ENCODE measurements around the gene ZNF354C. TPM values are rescaled to one million over a fixed set of nuclear protein-coding genes. Genes with fewer than 3 reads are reported as not detected.
A peak's percentile ranks its signal among the peaks of the same experiment; 100 is the strongest.

Gene ZNF354C
- 6.3 and 7.1 TPM in 2 replicates for total RNA-seq

GRCh38 chr5:179060116-179061008, at the start of gene ZNF354C:
ZNF354C (plus strand) TSS chr5:179060373; CDS start chr5:179062069, 1,696 bp downstream.
- no peaks in the 10 kb centered on the region for H3K27me3 Mint-ChIP-seq
- peak; percentile 97 for ATAC-seq (ENCODE audit: low read depth)
- ChIA-PET CTCF (interaction anchor here (1.4 kb wide), 1 partner anchor 330 kb away, joined by 7 read pairs; the partner anchor contains the start of gene ZNF354A), POLR2A (interaction anchor here (0.5 to 2.0 kb wide), 7 partner anchors 10 to 792 kb away, joined by 3 to 13 read pairs (median 10); partner anchors contain the start of genes HNRNPH1, ZNF354A, ZNF354B and ZNF879)
- no peak for TF ChIP-seq CTCF (IDR thresholded peaks at IDR 0.05)
- H3K9me3 Mint-ChIP-seq: peaks cover 10% of the 10 kb centered on the region
- H3K4me1 Mint-ChIP-seq: peaks cover 20% of the 10 kb centered on the region
- peak; percentile 80 for DNase-seq
- peak within 1 kb of the TSS; percentile 92 for H3K4me3 Mint-ChIP-seq
- intact Hi-C loops (cut with micrococcal nuclease): loop anchor here (1.0 to 5.0 kb wide), 5 partner anchors 37 to 433 kb away; partner anchors contain the start of genes CLK4, ZFP2, ZNF354A and ZNF354B
- peak within 1 kb of the TSS; percentile 86 for H3K27ac Mint-ChIP-seq
- peaks cover 29% of the 10 kb centered on the region for H3K36me3 Mint-ChIP-seq (ENCODE audit: low read depth)

- CTCF ChIA-PET: no interaction called here
- intact Hi-C loops (cut with micrococcal nuclease): loop anchor here (1.0 kb wide), 5 partner anchors 37 to 396 kb away; partner anchors contain the start of genes CLK4, ZFP2, ZNF354A and ZNF354B
- peaks cover 2% of the 10 kb centered on the region for H3K27me3 Mint-ChIP-seq
- peak within 1 kb of the TSS; percentile 93 for H3K4me3 Mint-ChIP-seq
- POLR2A ChIA-PET: interaction anchor here (1.0 to 2.2 kb wide), 4 partner anchors 9 to 396 kb away, joined by 3 to 10 read pairs (median 4); partner anchors contain the start of genes ZNF354B and ZNF354C
- peaks cover 34% of the 10 kb centered on the region for H3K36me3 Mint-ChIP-seq (ENCODE audit: low read depth)
- peak within 1 kb of the TSS; percentile 81 for H3K27ac Mint-ChIP-seq
- TF ChIP-seq CTCF (IDR thresholded peaks at IDR 0.05): no peak
- DNase-seq: peak; percentile 94
- peak; percentile 92 for ATAC-seq (ENCODE audit: low read depth)
- peaks cover 18% of the 10 kb centered on the region for H3K4me1 Mint-ChIP-seq
- H3K9me3 Mint-ChIP-seq: peaks cover 15% of the 10 kb centered on the region
Observed at GRCh38 chr5:179023528-179024189, 36.5 kb upstream of the ZNF354C start, which contains the start of gene ZNF879. ZNF879 (plus strand) TSS chr5:179023804; CDS start chr5:179025005, 1,201 bp downstream.

- H3K36me3 Mint-ChIP-seq (ENCODE audit: low read depth): peaks cover 74% of the 10 kb centered on the region
- ATAC-seq (ENCODE audit: low read depth): no peak
- ChIA-PET POLR2A (interaction anchor here (1.0 kb wide), 1 partner anchor 9 kb away, joined by 3 read pairs; the partner anchor contains the start of gene ZNF879), CTCF (no interaction called here)
- intact Hi-C loops (cut with micrococcal nuclease): no loop called here
- H3K9me3 Mint-ChIP-seq: peaks cover 60% of the 10 kb centered on the region
- TF ChIP-seq CTCF (IDR thresholded peaks at IDR 0.05): no peak
- no peak overlapping the region for H3K4me3 Mint-ChIP-seq
- no peak for DNase-seq
- no peaks in the 10 kb centered on the region for H3K27me3 Mint-ChIP-seq
- H3K27ac Mint-ChIP-seq: no peak overlapping the region
- no peaks in the 10 kb centered on the region for H3K4me1 Mint-ChIP-seq
Observed at GRCh38 chr5:179033004-179033580, 27.1 kb upstream of the ZNF354C start.

- Mint-ChIP-seq H3K9me3 (peaks cover 35% of the 10 kb centered on the region), H3K27me3 (no peaks in the 10 kb centered on the region), H3K4me3 (no peak overlapping the region), H3K36me3 (ENCODE audit: low read depth) (peaks cover 2% of the 10 kb centered on the region), H3K4me1 (no peaks in the 10 kb centered on the region), H3K27ac (no peak overlapping the region)
- intact Hi-C loops (cut with micrococcal nuclease): no loop called here
- DNase-seq (no peak), ATAC-seq (ENCODE audit: low read depth) (no peak)
- POLR2A ChIA-PET: no interaction called here
- TF ChIP-seq CTCF (IDR thresholded peaks at IDR 0.05): no peak
- CTCF ChIA-PET: no interaction called here
Observed at GRCh38 chr5:179044765-179045164, 15.4 kb upstream of the ZNF354C start.
